Fibroblast of the conjunctiva (primary cell): ENCODE measurements around the gene SLC22A12.
A peak's percentile ranks its signal among the peaks of the same experiment; 100 is the strongest.

ENCODE experiments used
- DNase-seq: peaks from one replicate; pipeline ENCODE4 v3.0.0-alpha.2; 2010; ENCODE audit warnings: low read depth

Gene SLC22A12

DNA sequence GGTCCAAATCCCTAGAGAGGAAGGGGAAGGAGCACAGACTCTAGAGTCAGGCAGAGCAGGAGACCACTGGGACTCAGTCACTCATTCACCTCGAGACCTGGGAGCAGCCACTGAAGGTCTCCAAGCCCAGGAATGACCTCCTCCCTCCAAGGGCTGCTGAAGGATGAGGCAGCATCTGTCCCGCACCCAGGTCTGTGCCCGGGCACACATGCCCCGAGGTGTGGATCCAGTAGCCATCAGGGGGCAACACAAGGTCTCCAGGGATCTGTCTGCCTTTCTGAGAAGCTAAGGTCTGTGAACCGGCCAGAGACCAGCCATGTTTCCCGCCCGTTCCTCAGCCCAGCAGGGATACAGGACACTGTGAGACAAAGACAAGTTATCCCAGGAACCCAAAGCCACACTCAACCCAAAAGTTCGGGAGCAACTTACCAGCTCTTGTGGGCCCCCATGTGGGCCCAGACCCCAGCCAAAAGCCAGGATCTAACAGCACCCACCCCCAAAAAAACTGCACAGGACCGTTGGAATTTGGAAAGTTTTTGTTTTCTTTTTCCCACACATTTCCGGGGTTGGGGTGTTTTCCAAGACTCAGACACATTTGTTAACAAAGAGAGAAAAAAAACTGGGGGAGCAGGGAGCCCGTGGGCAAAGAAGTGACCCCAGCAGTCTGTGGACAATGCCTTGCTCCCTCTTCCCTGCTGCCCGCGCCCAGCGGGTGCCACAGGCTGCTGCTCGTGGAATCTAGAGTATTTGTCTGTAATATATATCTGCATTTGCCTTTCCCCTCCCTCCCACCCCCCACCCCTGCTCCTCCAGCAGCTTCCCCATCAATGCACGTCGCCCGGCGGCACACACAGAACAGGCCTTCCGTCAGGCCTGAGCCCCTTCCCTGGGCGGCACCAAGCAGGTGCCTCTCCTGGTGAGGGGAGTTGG, 14.9 kb downstream of the SLC22A12 start:
- DNase-seq, result no peak

DNA sequence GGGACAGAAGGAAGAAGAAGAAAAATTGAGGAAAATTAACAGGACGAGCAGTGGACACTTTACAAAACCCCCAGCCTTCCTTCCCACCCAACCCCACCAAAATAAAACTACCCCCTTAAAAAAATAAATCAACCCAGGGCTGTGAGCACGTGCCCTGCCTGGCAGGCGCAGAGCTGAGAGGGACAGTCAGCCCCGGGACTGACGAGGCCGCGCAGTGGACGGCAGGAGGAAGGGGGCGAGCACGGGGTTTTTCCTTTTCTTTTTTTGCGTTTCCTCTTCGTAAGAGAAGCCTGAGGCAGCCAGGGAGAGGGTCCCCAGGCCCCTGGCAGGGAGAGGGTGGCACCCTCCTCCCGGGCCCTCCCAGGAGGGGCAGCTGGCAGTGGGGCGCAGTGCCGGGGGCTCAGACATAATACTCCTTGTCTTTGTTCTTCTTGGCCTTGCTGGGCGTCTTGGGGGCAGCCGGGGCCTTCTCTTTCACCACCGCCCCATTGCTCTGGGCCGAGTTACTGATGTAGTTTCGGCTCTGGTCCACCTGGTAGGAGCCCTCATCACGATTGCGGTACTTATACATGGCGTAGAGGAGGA, 15.9 kb downstream of the SLC22A12 start:
- DNase-seq, result no peak

- no peak for DNase-seq
Measured at GRCh38 chr11:64607381-64607985, 16.5 kb downstream of the SLC22A12 start.

- no peak for DNase-seq
Measured at GRCh38 chr11:64608046-64608445, 17.0 kb downstream of the SLC22A12 start.

DNA sequence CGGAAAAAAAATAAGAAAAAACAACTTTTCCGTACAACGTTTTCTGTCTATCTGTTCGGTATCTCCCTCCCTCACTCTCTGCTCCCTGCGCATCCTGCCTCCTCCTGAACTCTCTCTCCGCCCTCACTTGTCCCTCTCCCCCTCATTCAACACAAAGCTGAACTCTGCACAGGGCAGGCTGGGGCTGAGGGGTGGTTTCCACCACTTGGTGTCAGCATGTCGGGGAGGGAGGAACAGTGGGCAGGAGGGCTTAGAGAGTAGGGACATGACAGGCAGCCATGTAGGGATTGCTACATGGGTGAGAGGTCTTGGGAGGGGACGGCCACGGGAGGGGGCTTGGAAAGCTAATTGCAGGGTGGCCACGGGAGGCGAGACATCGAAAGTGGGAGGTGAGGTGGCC, 17.6 kb downstream of the SLC22A12 start:
- no peak for DNase-seq

- no peak for DNase-seq
Measured at GRCh38 chr11:64609436-64610047, 18.5 kb downstream of the SLC22A12 start.

DNA sequence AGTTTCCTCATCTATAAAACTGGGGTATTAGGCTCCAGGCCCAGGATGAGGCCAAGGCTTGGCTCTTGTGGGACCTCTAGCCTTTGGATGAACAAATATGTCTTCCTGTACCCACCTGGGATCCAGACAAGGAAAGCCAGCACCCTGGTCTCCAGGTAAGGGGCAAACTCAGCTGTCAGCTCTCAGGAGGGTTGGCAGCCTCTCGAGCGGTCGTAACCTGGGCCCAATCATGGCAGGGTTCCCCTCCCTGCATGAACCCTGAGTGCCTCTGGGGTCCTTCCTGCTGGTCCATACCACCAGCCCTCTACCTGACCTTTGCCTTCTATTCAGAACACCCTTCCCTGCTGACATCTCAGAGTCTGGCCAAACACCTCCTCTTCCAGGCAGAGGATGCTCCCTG, 19.6 kb downstream of the SLC22A12 start:
- no peak for DNase-seq

DNA sequence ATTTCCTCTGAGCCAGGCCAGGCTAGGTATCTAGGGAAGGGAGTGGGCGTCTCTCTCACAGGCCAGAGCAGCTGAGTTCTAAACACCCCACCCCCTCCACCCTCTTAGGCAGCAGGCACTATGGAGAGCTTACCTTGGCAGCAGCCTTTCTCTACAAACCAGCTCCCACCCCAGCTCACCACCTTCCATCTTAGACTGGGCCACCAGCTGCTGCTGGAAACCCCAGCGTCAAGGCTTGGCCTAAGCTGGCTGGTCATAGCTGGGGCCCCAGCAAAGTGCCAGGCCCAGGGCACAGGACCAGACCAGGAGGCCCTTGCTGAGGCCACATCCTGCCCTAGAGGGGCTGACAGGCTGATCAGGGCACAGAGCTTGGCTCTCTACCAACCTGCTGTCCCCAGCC, 20.2 kb downstream of the SLC22A12 start:
- DNase-seq, result no peak

DNA sequence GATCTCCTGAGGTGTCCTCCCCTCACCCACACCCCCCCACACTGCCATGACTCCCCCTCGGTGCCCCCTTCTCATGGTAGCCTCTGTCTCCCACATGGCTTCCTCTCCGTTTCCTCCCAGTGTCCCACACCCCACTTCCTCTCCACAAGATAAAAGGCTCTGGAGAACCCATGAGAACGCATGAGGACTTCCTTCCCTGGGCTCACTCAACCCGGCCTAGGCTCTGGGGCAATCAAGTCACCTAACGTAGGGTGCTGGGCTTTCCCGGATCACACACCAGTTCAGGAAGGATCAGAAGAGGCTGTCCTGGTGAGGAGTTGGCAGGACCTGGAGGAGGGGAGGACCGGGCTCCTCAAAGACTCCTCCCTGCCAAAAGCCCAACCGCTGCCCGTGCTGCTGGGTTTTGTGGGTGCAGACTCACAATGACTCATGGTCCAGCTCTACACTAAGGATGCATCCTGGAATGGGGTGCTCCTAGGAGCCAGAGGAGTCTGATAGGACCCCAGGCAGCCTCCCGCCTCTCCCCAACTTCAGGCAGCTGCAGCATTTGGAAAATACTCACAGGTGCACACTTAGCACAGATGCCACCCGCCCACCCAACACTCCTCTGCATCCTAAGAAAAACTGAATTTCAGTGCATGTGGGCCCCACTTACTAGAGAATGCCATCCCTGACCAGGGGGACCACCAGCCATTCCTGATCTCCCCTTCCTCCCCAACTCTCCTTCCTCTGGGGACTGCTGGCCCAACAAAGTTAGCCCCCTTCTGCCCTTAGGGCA, 21.0 kb downstream of the SLC22A12 start:
- DNase-seq, result no peak

GRCh38 chr11:64613648-64614047, 22.6 kb downstream of the SLC22A12 start:
- no peak for DNase-seq

GRCh38 chr11:64614917-64615316, 23.9 kb downstream of the SLC22A12 start:
- DNase-seq, result no peak

DNA sequence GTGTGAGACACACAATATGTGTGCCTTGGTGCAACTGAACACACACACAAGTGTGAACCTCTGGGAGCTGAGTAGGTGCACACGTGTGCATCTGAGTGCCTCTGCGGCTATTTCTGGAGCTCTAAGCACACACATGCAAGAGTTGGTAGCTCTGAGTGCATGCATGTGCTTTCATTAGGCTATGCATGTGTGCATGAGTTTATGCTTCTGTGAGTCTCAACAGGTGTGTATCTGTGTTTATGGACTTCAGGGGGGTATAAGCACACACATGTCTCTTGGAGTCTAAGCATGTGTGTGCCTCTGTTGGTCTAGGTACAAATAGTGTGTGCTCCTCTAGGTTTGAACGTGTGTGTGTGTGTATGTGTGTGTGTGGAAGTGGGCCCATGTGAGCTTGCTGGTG, 25.8 kb downstream of the SLC22A12 start:
- DNase-seq, result no peak

DNA sequence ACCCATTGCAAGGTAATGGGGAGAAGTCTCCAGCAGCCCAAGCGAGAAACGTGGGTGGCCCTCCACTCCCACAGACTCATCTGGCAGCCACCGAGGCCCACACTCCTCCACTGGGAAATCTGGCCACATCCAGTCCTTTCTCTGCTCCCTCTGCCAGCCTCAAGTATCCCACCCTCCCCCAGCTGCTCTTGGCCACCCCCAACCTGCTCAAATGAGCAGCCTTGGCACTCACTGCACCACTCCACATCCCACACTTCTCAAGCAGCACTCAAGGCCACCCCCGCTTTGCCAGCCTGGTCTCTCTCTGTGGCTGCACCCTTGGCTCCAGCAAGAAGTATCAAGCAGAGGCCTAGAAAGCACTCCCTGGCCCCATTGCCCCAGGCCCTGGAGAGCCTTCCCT, 28.2 kb downstream of the SLC22A12 start:
- no peak for DNase-seq

- peak; percentile 38 for DNase-seq
Measured at GRCh38 chr11:64619811-64620380, 28.9 kb downstream of the SLC22A12 start.

GRCh38 chr11:64620381-64620971, 29.5 kb downstream of the SLC22A12 start:
- DNase-seq, result no peak

DNA sequence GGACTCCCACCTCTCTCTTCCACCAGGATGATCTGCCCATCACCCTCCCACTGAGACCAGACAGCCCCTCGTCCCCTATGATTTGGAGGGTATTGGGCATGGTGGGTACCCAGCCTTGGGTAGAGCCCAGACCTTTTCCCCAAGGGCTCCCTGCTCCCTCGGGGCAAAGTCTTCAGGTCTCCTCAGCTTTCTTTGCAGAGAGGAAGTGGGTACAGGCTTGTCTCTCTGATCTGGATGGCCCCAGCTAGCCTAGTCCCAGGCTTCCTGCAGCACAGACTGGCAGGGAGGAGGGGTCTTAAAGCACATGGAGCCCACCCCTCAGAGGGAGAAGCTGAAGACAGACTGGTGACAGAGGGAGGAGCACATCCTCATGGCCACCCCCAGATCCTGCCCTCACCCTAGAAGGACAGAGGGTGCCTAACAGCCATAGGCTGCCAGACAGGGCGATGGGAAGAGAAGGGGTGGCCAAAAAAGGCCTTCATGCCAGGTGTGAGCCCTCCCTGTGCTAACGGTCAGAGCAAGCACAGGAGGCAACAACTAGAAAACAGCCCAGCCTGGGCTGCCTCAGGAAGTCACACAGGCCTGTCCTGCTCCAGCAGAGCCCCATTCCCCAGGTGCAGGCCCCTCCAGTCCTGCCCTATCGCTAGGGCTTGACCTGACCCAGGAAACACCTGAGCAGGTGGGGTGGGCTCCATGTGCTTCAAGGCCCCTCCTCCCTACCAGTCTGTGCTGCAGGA, 30.4 kb downstream of the SLC22A12 start:
- no peak for DNase-seq

DNA sequence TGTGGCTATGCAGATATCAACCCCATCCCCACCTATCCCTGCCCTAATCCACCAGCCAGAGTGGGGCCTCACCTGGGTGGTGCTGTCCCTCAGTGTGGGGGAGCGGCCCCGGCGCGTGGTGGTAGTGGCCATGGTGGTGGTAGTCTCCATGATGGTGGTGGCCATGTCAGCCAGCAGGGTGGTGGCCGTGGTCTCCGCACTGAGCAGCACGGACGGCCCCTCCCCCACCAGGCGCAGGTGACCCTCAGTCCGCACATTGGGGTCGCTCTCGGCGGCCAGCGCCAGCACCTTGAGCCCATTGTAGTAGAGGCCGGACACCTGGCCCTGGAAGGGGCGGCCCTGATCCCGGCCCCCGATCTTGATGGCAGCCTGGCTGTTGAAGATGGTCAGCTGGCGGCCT, 31.7 kb downstream of the SLC22A12 start:
- DNase-seq, result no peak

GRCh38 chr11:64624883-64625481, 34.0 kb downstream of the SLC22A12 start:
- DNase-seq, result no peak

DNA sequence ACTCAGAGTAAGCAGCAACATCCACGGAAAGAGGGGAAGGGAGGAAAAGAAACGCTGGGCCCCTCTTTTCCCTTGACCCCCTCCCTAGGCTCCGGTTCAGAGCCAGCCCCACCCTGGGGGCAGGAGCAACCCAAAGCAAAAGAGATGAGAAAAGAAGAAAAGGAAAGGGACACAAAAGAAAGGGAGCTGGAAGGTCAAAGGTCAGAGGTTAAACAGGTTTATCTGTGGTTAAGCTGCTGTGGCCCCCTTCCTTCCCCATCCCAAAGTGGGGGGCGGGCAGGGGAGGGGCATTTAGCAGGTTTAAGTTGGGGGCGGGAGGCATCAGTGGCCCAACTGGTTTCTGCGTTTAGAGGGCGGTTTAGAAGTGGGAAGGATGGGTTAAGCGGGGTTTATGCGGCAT, 35.6 kb downstream of the SLC22A12 start:
- no peak for DNase-seq

- no peak for DNase-seq
Measured at GRCh38 chr11:64627371-64627770, 36.4 kb downstream of the SLC22A12 start.
